ENCODE results near the gene MRPS6. TPM values are rescaled to one million over a fixed set of nuclear protein-coding genes. Genes with fewer than 3 reads are reported as not detected.

The MRPS6 gene
- total RNA-seq, 2 experiments from 2014 or later: 82.9 to 124 TPM

GRCh38 chr21:34043333-34043732, 30.0 kb upstream of the MRPS6 start:
- Mint-ChIP-seq H3K27ac (no peak overlapping the region), H3K9me3 (ENCODE audit: low read depth) (peaks cover 2% of the 10 kb centered on the region), H3K36me3 (peaks cover 9% of the 10 kb centered on the region), H3K4me3 (no peak overlapping the region), H3K27me3 (no peaks in the 10 kb centered on the region), H3K4me1 (peaks cover 9% of the 10 kb centered on the region)
- DNase-seq (no peak), ATAC-seq (no peak)
- CTCF ChIA-PET: no interaction called here

DNA sequence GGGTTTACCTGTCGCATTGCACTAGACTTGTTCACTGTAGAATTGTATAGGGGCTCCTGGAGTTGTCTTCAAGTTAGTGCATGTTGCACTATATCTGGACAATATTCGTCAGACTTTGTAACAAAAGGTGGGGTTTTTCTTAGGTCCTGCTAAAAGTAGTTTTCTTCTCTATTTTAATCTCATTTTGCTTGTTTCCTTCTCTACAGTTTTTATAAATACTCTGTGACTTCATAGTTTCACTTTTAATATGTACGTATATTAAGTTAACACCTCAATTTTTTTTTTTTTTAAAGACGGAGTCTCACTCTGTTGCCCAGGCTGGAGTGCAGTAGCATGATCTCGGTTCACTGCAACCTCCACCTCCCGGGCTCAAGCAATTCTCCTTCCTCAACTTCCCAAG, 26.5 kb upstream of the MRPS6 start:
- ATAC-seq: peak; percentile 71
- Mint-ChIP-seq H3K27me3 (no peaks in the 10 kb centered on the region), H3K4me1 (peaks cover 9% of the 10 kb centered on the region), H3K27ac (peak overlapping the region; percentile 63), H3K9me3 (ENCODE audit: low read depth) (peaks cover 3% of the 10 kb centered on the region), H3K36me3 (peaks cover 9% of the 10 kb centered on the region), H3K4me3 (peak overlapping the region; percentile 51)
- no peak for DNase-seq
- CTCF ChIA-PET: no interaction called here

DNA sequence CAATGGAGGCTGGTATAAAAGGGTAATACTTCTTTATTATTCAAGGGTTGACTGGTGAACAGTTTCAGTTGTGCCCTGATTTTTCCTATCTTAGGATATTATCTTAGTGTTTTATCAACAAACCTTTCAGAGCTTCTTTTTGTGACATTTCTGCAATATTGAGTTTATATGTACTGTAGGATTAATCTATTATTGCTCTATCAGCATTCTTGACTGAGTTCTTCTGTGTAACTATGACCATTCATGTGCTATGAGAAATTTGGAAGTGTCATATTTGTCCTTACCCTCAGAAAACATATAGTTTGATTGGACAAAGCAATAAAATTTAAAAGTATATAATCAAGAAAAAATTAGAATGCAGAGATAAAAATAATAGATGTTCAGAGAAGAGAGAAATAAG, 25.5 kb upstream of the MRPS6 start:
- H3K4me1 Mint-ChIP-seq: peaks cover 9% of the 10 kb centered on the region
- H3K9me3 Mint-ChIP-seq (ENCODE audit: low read depth): peaks cover 3% of the 10 kb centered on the region
- CTCF ChIA-PET: no interaction called here
- no peak overlapping the region for H3K27ac Mint-ChIP-seq
- H3K27me3 Mint-ChIP-seq: no peaks in the 10 kb centered on the region
- H3K36me3 Mint-ChIP-seq: peaks cover 6% of the 10 kb centered on the region
- H3K4me3 Mint-ChIP-seq: no peak overlapping the region
- ATAC-seq (no peak), DNase-seq (no peak)

DNA sequence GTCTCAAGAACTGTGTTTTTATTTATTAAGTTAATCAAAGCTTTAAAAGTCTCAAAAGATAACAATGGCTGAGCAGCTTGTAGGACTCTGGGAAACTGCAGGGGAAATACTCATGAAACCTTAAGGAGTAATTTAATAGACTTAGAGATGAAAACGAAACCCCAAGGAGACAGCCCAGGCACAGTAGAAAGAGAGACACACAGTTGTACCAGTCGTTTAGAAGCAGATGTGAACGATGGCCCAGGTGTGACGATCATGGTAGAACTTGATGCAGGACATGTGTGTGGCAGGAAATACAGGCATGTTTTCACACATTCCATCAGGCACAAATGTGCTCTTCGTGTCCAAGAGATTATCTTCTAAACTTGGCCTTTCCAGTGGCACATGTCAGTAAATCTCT, 21.2 kb upstream of the MRPS6 start:
- Mint-ChIP-seq H3K27ac (no peak overlapping the region), H3K27me3 (no peaks in the 10 kb centered on the region), H3K4me3 (no peak overlapping the region), H3K4me1 (peaks cover 3% of the 10 kb centered on the region), H3K9me3 (ENCODE audit: low read depth) (peaks cover 3% of the 10 kb centered on the region), H3K36me3 (peaks cover 7% of the 10 kb centered on the region)
- no peak for ATAC-seq
- no peak for DNase-seq
- CTCF ChIA-PET: no interaction called here

GRCh38 chr21:34054259-34054658, 19.1 kb upstream of the MRPS6 start:
- Mint-ChIP-seq H3K4me1 (no peaks in the 10 kb centered on the region), H3K4me3 (no peak overlapping the region), H3K36me3 (peaks cover 2% of the 10 kb centered on the region), H3K27ac (no peak overlapping the region), H3K9me3 (ENCODE audit: low read depth) (peaks cover 3% of the 10 kb centered on the region), H3K27me3 (no peaks in the 10 kb centered on the region)
- ATAC-seq (no peak), DNase-seq (no peak)
- CTCF ChIA-PET: interaction anchor here (1.2 kb wide), 1 partner anchor 130 kb away, joined by 3 read pairs; no protein-coding TSS in a partner anchor

- Mint-ChIP-seq H3K4me3 (no peak overlapping the region), H3K9me3 (ENCODE audit: low read depth) (peaks cover 4% of the 10 kb centered on the region), H3K36me3 (peaks cover 3% of the 10 kb centered on the region), H3K27me3 (no peaks in the 10 kb centered on the region), H3K4me1 (no peaks in the 10 kb centered on the region), H3K27ac (no peak overlapping the region)
- CTCF ChIA-PET: interaction anchor here (1.2 kb wide), 1 partner anchor 131 kb away, joined by 3 read pairs; no protein-coding TSS in a partner anchor
- DNase-seq: no peak
- no peak for ATAC-seq
These were observed 17.8 kb upstream of the MRPS6 start for GRCh38 chr21:34055615-34056014.

GRCh38 chr21:34061983-34062382, 11.4 kb upstream of the MRPS6 start:
- no peak for DNase-seq
- H3K36me3 Mint-ChIP-seq: peaks cover 8% of the 10 kb centered on the region
- H3K4me3 Mint-ChIP-seq: no peak overlapping the region

DNA sequence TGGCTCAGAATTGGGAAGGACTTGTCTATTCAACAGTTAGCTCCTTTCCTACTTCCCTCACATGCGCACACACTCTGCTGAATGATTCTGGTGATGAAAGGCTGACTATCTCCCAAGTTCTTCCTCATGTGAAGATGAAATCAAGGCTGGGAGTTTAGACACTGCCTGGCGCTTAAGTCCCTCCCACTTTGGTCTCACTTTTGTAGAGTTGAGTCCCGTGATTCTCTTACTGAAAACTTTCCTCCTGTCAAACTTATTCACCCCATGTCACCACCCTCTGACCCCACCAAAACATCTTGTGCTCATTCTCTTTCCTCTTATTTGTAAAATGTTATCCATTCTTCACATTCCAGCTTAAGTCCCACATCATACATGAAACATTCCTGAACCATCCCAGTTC, 8.4 kb upstream of the MRPS6 start:
- Mint-ChIP-seq H3K9me3 (ENCODE audit: low read depth) (peaks cover 4% of the 10 kb centered on the region), H3K4me3 (no peak overlapping the region), H3K27ac (no peak overlapping the region), H3K36me3 (peaks cover 6% of the 10 kb centered on the region), H3K4me1 (peaks cover 4% of the 10 kb centered on the region), H3K27me3 (peaks cover 7% of the 10 kb centered on the region)
- CTCF ChIA-PET: interaction anchor here (0.9 to 1.3 kb wide), 2 partner anchors 8 to 41 kb away, joined by 3 read pairs; partner anchors contain the start of genes MRPS6 and SLC5A3
- DNase-seq: no peak
- no peak for ATAC-seq

More at GRCh38 chr21:34061983-34062382, 11.4 kb upstream of the MRPS6 start:
- no peak for ATAC-seq
- Mint-ChIP-seq H3K27me3 (peaks cover 2% of the 10 kb centered on the region), H3K27ac (no peak overlapping the region), H3K4me1 (peaks cover 4% of the 10 kb centered on the region), H3K9me3 (ENCODE audit: low read depth) (peaks cover 4% of the 10 kb centered on the region)
- CTCF ChIA-PET: interaction anchor here (0.8 kb wide), 1 partner anchor 12 kb away, joined by 3 read pairs; the partner anchor contains the start of genes MRPS6 and SLC5A3

GRCh38 chr21:34071683-34072082, 1.7 kb upstream of the MRPS6 start:
- ATAC-seq (no peak), DNase-seq (no peak)
- no peaks in the 10 kb centered on the region for H3K9me3 Mint-ChIP-seq (ENCODE audit: low read depth)
- H3K27ac Mint-ChIP-seq: no peak overlapping the region
- peaks cover 5% of the 10 kb centered on the region for H3K27me3 Mint-ChIP-seq
- peak overlapping the region; percentile 55 for H3K4me3 Mint-ChIP-seq
- peaks cover 24% of the 10 kb centered on the region for H3K4me1 Mint-ChIP-seq
- peaks cover 23% of the 10 kb centered on the region for H3K36me3 Mint-ChIP-seq
- CTCF ChIA-PET: no interaction called here

GRCh38 chr21:34072145-34073031, 990 bp upstream of the MRPS6 start:
- Mint-ChIP-seq H3K9me3 (ENCODE audit: low read depth) (no peaks in the 10 kb centered on the region), H3K4me3 (peak overlapping the region; percentile 55), H3K27ac (peak overlapping the region; percentile 45), H3K27me3 (peaks cover 5% of the 10 kb centered on the region), H3K4me1 (peaks cover 31% of the 10 kb centered on the region), H3K36me3 (peaks cover 29% of the 10 kb centered on the region)
- ATAC-seq (no peak), DNase-seq (peak; percentile 46)
- CTCF ChIA-PET: interaction anchor here (0.9 to 4.7 kb wide), 7 partner anchors 8 to 275 kb away, joined by 3 to 39 read pairs (median 3); no protein-coding TSS in a partner anchor

DNA sequence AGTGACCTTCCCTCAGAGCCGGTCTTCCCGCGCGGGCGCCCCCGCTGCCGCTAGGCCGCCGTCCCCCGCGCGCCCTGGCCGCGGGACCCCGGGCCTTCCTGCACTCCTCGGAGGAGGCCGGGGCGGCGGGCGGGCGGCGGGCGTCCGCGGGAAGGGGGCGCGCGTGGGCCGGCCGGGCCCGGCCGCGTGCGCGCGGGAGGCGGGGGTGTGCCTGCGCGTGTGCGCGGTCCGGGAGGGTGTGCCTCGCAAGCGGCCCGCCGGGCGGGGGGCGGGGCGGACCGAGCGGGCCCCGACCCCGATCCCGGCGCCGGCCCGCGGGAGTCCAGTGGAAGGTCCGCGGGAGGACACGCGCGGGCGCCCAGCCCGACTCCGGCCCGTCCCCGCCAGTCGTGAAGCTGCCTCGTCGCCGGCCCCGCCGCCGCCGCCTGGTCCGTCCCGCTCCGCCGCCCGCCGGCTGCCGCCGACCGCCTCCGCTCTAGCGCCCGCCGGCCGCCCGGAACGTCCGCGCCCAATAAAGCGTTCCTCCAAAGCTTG, 438 bp downstream of the MRPS6 start:
- peak; percentile 63 for ATAC-seq
- H3K27me3 Mint-ChIP-seq: peaks cover 5% of the 10 kb centered on the region
- DNase-seq: no peak
- H3K9me3 Mint-ChIP-seq (ENCODE audit: low read depth): no peaks in the 10 kb centered on the region
- CTCF ChIA-PET: interaction anchor here (0.9 to 4.7 kb wide), 17 partner anchors 9 to 274 kb away, joined by 3 to 39 read pairs (median 3); no protein-coding TSS in a partner anchor
- H3K4me1 Mint-ChIP-seq: peaks cover 44% of the 10 kb centered on the region
- H3K27ac Mint-ChIP-seq: peak overlapping the region; percentile 72
- H3K36me3 Mint-ChIP-seq: peaks cover 37% of the 10 kb centered on the region
- peak overlapping the region; percentile 90 for H3K4me3 Mint-ChIP-seq

DNA sequence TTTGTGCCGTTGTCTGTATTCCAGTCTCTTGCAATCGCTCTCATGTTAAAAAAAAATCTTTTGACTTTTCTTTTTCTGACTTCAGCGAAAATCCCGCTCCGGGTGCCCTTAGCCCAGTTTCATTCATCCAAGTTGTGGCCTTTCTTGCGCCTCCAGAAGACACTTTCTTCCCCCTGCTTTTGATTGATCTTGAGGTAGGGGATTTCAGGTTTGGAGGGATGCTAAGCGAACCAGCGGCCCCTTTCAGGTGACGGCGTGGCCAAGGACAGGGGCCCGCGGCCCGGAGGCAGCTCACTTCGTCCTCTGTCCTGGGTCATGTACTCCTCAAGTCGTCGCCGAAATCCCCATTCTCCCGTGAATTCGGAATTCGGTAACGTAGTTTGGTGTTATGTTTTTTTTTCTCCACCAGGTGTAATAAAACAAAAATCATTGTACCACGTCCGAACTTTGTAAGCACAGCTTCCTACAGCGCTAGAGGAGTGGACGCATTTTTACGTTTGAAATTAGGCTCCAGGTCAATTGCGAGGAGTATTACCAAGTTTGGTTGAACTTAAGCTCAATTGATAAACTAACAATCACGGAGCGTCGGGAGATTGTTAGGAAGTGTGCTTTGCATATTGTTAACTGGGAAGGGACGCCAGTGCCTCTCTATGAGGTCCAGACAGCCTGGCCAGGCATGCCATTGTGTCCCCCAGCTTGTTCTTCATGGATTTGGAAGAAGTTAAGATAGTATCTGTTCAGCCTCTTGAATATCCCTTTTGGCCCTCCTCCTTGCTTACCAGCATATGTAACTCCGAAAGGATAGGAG, 1.1 kb downstream of the MRPS6 start:
- Mint-ChIP-seq H3K4me1 (peaks cover 49% of the 10 kb centered on the region), H3K36me3 (peaks cover 42% of the 10 kb centered on the region), H3K27ac (peak overlapping the region; percentile 72), H3K4me3 (peak overlapping the region; percentile 90), H3K27me3 (peaks cover 2% of the 10 kb centered on the region), H3K9me3 (ENCODE audit: low read depth) (no peaks in the 10 kb centered on the region)
- DNase-seq (peak; percentile 46), ATAC-seq (no peak)
- CTCF ChIA-PET: interaction anchor here (0.9 to 4.7 kb wide), 11 partner anchors 9 to 150 kb away, joined by 3 to 39 read pairs (median 3); no protein-coding TSS in a partner anchor

DNA sequence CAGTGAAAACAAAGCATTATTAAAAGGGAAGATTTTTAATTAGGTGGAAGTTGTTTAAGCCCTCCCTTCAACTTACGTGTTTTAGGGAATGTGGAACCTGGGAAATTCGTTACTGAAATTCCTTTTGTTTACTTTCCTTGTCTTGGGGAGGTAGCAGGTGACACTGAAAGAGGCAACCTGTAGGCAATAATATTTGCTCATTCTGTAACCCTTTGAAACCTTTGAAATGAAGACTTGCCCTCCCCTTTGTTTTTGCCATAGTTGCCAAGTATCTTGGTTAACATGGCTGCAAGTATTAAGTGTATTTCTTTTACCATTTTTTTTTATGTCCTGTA, 1.7 kb downstream of the MRPS6 start:
- no peaks in the 10 kb centered on the region for H3K27me3 Mint-ChIP-seq
- H3K27ac Mint-ChIP-seq: peak overlapping the region; percentile 81
- H3K4me3 Mint-ChIP-seq: peak overlapping the region; percentile 90
- ATAC-seq: no peak
- peaks cover 55% of the 10 kb centered on the region for H3K4me1 Mint-ChIP-seq
- H3K36me3 Mint-ChIP-seq: peaks cover 47% of the 10 kb centered on the region
- CTCF ChIA-PET: interaction anchor here (1.1 to 4.7 kb wide), 7 partner anchors 8 to 273 kb away, joined by 3 to 39 read pairs (median 4); no protein-coding TSS in a partner anchor
- no peak for DNase-seq
- no peaks in the 10 kb centered on the region for H3K9me3 Mint-ChIP-seq (ENCODE audit: low read depth)
